ENCODE results near the gene GDI2.
"Not testable (repeated sequence)": the region's sequence is repeated elsewhere in the genome, so short reads cannot be mapped to it uniquely, and the experiment has no call there.

Gene GDI2

DNA sequence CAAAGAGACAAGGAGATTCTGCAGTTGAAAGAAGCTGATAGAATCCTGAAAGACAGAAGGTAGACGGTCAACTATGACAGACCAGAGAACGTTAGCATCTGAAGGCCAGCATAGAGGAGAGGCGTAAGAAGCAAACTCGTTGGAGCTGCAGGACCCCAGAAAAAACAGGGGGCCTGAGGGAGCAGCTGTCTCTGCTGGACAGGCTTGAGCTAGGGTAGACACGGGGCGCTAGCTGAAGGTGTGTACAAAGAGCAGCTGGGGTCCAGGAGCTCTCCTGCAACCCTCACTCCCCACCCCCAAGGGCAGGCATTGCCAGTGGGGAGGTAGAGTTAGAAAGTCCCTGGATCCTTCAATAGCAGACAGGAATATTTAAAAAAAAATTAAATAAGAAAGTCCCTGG, 14.6 kb upstream of the GDI2 start:
- DNase-seq = no peak

DNA sequence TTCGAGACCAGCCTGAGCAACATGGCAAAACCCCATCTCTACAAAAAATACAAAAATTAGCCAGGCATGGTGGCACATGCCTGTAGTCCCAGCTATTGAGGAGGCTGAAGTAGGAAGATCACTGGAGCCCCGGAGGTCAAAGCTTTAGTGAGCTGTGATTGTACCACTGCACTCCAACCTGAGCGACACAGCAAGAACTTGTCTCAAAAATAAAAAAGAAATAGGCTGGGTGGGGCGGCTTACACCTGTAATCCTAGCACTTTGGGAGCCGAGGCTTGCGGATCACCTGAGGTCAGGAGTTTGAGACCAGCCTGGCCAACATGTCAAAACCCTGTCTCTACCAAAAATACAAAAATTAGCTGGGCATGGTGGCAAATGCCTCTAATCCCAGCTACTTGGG, 13.3 kb upstream of the GDI2 start:
- DNase-seq = not testable (repeated sequence)

DNA sequence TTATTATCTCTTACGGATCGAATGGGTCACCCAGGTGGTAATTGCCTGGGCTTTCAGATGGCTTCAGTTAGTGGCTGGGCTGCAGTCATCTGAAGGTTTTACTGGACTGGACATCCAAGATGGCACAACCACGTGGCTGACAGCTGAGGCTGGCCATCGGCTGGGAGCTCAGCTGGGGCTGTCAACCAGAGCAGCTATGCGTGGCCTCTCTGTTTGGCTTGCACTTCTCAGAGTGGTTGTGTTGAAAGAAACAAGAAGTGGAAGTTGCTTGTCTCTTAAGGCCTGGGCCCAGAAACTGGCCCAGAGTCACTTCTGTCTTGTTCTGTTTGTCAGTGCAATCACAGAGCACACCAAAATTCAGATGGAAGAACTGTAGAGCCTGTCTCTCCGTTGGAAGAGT, 5.7 kb upstream of the GDI2 start:
- DNase-seq = no peak

DNA sequence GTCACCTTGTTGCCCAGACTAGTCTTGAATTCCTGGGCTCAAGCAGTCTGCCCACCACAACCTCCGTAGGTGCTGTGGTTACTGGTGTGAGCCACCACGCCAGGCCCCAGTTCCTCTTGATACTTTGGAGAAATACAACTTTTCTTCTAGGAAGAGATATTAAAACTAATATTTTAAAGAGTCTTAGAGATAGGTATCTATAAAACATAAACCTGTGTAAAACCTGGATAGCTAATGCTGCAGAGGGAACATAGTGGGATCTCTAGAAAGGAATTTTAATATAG, 4.8 kb upstream of the GDI2 start:
- no peak for DNase-seq

DNA sequence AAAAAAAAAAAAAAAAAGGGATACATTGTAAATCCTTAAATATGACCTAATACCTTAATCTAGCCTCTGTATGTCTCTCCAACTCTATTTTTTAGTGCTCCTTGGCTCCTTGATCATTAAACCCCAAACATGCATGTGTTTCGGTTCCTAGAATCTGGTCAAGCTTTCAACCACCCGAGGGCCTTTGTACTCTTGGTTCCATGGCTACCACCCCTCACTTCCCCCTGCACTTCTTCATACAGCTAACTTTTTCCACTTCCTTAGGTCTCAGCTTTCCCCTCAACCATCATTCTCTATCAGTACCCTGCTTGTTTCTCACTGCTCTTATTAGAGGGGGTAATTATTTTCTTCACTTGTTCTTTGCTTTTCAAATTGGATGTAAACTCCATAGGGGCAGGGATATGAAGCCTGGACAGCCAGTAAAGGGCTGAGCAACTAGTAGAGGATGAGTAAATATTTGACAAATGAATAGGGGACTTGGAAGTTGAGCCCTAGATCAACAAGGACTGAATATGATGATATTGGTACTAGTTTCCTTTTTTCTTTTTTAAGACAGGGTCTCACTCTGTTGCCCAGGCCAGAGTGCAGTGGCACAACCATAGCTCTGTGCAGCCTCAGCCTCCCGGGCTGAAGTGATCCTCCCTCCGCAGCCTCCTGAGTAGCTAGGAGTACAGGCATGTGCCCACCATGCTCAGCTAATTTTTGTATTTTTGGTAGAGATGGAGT, 4.3 kb upstream of the GDI2 start:
- DNase-seq = no peak

DNA sequence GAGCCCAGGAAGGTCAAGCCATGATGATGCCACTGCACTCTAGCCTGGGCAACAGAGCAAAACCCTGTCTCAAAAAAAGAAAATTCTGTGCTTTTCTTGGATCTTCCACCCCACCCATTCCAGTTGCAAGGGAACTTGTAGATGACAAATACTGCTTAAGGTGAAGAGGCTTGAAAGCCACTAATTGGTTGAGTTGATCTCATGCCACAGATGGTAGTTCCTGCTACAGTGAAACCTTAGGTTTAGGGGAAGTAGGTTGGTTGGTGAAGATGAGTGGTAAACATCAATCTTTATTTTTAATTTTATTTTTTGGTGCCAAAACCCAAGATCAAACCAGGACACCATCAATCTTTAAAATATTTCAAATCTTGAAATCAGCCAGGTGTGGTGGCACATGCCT, 2.9 kb upstream of the GDI2 start:
- no peak for DNase-seq

DNA sequence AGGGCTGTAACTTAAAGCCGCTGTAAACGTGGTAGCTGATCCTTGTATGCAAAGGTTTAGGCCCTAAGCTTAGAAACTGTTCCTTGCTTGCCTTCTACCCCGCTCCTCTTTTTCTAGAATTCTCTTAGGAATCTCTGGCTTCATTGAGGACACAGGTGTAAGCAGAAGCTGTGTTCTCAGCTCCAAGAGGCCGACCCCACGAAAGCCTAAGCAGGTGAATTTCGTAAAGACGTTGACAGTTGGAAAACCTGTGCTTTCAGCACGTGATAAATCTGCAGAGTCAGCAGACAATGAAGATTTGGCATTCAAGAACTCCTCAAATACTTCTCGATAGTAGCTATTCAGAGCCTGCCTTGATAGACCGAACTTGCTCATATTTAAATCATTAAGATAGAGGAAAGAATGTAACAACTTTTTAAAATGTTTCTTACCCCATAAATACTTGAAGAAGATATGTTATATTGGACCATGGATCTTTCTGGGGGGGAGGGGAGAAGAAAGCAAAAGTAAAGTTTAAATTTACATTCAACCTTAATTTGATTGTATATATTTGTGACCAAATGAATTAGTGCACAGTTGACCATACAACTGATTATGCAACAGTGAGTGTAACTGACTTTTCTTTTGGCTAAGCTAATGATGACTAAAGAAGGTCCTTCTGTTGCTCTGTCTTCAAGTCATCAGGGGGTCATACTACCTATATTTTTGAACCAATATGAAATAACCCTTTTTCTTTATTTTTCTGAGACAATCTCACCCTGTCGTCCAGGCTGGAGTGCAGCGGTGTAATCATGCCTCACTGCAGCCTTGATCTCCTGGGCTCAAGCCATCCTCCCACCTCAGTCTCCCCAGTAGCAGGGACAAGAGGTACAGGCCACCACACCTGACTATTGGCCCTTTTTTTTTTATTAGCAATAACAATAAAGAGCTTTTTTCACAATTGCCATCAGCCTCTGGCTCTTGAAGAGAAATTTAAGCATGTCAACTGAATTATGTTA, 1.2 kb upstream of the GDI2 start:
- DNase-seq = no peak

DNA sequence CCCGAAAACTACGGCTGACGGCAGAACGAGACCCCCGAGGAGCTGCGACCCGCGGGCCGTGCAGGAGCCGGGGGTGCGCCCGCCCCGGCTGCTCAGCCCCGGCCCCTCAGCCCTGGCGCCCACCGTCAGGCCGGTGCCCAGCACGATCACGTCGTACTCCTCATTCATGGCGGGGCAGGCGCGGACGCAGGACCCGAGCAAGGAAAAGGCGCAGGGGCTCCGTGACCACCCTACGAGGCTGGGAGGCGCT, 218 bp downstream of the GDI2 start:
- DNase-seq = no peak

DNA sequence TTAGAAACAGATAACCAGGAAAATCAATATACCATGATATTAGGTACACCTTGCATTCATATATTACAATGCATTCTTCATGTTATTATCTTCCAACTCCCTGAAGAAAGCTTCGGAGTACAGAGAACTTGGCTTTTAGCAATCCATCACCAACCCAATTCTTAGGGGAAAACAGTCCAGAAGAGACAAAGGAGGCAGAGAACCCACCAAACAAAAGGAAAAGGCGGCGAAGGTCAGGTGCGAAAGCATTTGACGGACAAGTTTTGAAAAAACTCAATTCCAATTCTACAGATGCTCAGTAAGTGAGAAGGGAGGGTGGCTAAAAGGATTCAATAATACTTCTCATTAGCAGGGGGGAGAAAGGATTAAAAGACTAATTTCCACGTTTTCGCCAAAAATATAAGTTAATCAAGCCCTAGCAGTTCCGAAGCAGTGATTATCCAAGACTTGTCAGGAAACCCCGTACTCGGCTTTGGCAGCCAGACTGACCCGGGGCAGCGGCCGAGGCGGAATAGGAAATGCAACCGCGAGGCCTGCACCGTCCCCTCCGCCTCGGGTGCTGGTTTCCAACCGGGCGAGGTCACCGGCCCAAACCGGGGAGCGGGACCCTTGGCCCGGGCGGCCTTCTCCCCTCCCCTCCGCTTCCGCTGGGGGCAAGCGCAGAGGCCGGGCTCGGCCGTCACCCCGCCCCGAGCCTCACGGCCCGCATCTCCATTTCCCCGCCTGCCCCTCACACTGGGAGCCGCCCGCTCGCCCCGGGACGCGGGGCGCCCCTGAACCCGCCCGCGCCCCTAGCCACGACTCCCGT, 747 bp downstream of the GDI2 start:
- no peak for DNase-seq

DNA sequence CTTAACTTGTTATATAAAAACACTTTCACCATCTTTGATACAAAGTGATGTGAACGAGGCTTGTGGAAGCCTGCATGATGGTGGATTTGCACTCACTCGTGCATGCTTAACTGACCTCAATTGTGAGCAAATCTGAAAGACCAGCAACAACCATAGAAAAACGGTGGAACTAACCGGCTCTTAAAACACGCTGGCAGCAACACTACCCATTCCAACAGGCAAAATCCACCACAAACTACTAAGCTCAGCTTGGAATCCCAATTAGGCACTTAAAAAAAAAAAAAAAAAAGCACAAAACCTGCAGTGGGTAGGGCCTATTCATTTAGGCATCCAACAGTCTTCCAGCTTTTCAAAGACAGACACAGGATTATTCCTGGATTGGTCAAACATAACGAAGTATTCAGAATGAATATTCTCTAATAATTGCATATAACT, 1.8 kb downstream of the GDI2 start:
- no peak for DNase-seq

DNA sequence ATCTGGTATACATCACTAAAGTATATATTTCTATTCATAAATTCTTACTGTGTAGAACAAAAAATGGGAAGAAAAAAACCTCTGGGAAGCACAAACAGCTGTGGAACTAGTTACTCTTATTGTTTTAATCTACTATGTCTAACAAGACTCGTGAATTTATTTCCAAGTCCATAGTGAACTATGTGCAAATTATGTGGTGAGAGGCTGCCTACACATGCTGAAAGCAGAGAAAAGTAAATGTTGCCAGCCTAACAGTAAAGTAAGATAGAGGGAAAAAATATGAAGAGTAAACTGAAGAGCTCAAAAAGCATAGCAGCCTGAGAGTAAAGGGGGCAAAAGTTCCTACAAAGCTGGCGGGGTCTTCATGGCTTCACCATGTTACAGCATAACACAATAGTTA, 3.0 kb downstream of the GDI2 start:
- no peak for DNase-seq

DNA sequence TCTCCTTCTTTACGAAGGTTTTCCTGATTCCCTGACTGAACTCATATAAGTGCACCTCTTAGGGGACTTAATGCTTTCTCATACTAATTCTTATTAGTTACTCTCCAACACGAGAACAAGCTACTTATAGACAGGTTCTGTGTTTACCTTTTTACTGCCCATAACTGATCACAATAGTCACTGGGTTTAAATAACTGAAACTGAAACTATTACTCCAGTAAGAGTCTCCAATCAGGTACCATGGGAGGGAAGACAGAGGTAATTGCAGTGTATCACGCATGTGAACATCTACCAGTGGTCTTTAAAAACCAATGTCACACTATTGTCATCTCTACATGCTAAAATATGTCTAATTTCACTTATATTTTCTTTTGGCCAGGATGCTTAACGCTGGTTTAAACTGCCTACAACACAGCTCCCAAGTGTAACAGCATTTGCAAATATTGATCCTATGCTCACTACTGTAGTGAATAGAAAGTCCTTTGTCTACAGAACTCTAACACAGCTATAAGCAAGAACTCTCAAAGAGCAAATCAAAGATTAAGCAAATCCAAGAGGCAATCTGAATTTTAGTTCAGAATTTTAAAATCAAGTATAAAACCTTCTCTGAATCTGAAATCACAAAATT, 3.6 kb downstream of the GDI2 start:
- no peak for DNase-seq

DNA sequence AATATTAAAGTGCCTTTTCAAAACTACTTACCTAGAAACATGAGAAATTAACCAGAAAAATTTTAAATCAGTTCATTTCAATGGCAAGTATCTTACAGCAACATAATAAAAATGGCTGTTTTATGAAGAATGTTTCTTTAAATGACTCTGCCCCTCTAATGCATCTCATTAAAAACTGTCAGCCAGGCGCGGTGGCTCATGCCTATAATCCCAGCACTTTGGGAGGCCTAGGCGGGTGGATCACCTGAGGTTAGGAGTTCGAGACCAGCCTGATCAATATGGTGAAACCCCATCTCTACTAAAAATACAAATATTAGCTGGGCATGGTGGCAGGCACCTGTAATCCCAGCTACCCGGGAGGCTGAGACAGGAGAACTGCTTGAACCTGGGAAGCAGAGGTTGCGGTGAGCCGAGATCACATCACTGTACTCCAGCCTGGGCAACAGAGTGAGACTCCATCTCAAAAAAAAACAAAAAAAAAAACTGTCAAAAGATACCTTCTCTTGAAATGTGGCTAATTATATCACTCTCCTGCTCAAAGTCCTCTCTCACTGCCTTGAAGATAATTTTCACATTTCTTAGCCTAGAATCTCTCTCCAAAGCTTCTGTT, 4.3 kb downstream of the GDI2 start:
- DNase-seq = not testable (repeated sequence)

DNA sequence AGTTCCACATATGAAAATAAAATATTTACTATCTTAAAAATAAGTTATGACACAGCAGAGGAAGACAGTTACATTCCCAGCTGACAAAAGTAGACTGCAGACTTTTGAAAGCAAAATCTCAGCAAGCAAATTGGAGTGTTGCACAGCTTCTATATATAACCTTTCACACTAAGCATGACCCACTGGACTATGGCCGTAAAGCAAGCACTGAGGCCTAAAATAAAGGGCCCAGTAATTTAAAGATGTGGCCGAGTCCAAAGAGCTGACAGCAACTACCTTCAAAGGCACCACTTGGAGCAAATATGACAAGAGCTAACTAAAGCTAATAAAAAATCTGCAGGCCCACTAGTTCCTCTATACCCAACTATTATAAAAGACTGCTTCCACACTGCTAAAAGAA, 6.5 kb downstream of the GDI2 start:
- DNase-seq = no peak

DNA sequence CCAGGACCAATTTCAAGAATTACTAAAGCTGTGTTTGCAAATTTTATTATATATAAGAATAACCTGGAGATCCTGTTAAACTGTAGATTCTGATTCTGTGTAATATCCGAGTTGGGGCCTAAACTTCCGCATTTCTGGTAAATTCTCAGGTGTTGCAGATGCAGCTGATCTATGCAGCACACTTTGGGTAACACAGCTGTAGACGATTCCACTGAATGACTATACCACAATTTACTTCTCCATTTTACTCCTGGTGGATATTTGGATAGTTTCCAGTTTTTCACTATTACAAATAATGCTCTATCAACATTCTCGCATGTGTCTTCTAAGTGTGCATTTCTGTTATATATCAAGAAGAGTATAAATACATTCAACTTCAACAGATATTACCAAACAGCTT, 7.5 kb downstream of the GDI2 start:
- DNase-seq = no peak

DNA sequence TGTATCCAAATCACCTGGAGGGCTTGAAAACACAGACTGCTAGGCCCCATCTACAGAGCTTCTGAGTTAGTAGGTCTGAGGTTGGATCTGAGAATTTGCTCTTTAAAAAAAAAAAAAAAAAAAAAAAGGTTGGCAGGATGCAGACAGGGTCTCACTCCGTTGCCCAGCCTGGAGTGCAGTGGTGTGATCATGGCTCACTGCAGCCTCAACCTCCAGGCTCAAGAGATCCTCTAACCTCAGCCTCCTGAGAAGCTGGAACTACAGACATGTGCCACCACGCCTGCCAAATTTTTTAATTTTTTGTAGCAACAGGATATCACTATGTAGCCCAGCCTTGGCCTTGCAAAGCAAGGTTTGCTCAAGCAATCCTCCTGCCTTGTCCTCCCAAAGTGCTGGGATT, 8.0 kb downstream of the GDI2 start:
- DNase-seq = no peak

DNA sequence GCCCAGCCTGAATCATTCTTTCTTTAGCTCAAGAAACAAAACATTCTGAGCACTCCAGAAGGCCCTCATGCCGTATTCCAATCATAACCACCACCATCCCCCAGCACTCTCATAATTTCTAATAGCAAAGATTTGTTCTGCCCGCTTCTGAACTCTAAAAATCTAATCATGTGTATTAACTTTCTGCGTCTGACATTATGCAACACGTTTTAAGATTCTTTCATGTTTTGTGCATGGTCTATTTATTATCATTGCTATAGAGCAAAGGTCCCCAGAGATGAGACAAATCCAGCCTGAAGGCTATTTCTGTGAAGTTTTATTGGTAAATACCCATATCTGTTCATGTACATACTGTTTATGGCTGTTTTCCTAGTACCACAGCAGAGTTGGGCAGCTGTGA, 8.8 kb downstream of the GDI2 start:
- no peak for DNase-seq

DNA sequence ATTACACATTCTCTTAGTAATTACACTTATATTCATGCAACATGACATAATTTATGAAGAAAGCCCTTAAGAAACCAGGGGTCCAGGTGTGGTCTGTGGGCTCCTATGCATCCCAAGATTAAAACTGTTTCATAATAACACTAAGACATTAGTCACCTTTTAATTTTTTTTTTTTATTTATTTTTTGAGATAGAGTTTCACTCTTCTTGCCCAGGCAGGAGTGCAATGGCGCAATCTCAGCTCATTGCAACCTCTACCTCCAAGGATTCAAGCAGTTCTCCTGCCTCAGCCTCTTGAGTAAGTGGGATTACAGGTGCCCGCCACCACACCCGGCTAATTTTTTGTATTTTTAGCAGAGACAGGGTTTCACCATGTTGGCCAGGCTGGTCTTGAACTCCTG, 12.5 kb downstream of the GDI2 start:
- no peak for DNase-seq

DNA sequence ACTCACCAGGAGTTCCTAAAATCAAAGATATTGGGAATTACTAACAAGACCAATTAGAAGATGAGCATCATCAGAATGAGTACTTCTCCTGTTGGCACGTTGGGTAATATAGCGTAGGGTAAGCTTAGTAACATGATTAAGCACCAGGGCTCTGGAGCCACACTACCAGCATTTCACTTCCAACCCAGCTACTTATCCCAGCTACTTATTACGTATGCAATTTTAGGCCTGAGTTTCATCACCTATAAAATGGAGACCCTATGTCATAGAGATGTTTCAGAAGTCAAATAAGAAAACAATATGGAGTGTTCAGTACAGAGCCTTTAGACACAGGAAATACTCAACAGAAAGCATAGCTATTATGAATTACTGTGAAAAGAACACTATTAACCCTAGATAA, 19.0 kb downstream of the GDI2 start:
- DNase-seq = no peak

DNA sequence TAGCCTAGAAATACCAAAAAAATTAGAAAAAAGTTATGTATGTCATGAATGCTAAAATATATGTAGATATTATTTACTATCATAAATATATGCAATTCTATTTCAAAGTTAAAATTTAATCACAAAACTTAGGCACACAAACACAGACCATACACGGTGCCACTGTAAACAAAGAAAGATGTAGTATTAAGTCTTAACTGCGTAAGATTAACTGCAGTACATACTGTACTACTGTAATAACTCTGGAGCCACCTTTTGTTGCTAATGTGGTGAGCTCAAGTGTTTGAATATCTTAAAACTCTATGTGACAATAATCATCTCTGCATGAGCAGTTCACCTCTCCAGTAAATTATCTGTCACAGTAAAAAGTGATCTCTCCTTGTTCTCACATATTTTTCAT, 23.6 kb downstream of the GDI2 start:
- no peak for DNase-seq

DNA sequence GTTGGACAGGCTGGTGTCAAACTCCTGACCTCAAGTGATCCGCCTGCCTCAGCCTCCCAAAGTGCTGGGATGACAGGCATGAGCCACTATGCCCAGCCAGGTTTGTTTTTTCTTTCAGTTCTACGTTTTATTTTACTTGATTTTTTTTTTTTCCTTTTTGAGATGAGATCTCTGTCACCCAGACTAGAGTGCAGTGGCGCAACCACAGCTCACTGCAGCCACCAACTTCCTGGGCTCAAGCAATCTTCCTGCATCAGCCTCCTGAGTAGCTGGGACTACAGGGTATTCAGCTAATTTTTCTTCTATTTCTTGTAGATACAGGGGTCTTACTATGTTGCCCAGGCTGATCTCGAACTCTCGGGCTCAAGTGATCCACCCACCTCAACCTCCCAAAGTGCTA, 24.3 kb downstream of the GDI2 start:
- no peak for DNase-seq

DNA sequence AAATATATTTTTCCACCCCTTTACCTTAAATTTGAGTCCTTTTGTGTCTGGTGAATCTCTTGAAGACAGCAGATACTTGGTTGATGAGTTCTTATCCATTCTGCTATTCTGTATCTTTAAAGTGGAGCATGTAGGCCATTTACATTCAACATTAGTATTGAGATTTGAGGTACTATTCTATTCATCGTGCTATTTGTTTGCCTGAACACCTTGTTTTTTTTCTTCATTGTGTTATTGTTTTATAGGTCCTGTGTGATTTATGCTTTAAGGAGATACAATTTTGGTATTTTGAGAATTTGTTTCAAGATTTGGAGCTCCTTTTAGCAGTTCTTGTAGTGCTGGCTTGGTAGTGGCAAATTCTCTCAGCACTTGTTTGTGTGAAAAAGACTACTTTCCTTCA, 29.9 kb downstream of the GDI2 start:
- no peak for DNase-seq

DNA sequence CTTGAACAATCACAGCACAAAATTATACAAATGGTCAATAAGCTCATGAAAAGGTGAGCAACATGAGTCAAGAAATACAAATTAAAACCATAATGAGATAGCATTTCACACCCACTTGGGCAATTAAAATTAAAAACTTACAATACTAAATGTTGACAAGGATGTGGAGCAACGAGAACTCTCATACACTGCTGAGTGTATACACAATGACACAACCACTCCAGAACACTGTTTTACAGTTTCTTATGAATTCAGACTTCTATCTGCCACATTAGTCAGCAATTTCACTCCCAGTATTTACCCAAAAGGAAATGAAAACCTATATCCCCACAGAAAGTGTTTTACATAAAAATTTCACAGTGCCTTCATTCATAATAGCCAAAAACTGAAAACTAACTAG, 31.1 kb downstream of the GDI2 start:
- no peak for DNase-seq

Measured in GOT3 (cell line).